Measurements from ENCODE around the gene SV2C.
"Not testable (repeated sequence)": the region's sequence is repeated elsewhere in the genome, so short reads cannot be mapped to it uniquely, and the experiment has no call there.

SV2C gene

GRCh38 chr5:76257897-76258296 lies 174.7 kb downstream of the SV2C start:
- no peak for DNase-seq

GRCh38 chr5:76264681-76265080 lies 181.5 kb downstream of the SV2C start:
- no peak for DNase-seq

DNA sequence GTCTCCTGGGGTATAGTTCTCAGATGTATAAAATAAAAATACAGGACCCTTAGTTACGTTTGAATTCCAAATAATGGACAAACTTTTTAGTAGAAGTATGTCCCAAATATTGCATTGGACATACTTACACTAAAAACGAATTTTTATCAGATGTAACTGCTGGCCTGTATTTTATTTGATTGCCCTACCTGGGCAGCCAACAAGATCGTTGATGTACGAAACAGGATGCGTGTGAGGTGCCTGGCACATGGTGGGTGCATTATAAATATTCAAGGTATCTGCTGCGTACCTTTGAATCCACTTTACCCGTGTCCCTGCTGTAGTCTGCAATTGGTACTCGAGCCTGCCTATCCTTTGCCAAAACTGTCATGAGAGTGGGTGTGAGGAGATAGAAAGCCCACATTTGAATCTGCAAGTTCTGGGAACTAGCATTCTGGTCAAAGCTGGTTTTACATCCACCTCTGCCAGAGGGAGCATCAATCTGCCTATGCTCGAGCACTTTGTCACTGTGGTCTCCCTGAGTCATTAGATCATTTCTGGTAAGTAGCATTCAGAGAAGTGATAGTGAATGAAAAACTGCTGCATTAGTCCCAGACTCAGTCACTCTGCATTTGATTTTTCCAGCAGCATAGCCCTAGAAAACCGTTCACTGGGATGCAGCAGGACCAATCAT lies 186.2 kb downstream of the SV2C start:
- DNase-seq = no peak

GRCh38 chr5:76269932-76270610 lies 186.9 kb downstream of the SV2C start:
- no peak for DNase-seq

DNA sequence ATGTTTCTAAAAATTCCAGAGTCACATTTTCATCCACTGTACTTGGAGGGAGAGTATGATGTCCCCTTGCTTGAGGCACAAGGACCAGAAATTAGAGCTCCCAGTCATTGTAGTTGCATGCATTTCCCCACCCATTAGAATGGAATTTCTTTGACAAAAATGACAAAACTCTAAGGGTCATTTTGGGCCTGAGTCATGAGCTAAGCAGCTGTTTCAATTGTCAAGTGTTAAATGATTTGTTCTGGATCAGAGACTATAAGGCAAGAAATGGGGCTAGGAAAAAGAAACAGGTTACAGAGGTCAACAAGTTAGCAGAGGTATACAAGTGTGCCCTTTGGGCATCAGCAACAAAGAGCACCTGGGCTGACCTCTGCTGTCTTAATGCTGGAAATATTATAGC lies 188.7 kb downstream of the SV2C start:
- DNase-seq = no peak

DNA sequence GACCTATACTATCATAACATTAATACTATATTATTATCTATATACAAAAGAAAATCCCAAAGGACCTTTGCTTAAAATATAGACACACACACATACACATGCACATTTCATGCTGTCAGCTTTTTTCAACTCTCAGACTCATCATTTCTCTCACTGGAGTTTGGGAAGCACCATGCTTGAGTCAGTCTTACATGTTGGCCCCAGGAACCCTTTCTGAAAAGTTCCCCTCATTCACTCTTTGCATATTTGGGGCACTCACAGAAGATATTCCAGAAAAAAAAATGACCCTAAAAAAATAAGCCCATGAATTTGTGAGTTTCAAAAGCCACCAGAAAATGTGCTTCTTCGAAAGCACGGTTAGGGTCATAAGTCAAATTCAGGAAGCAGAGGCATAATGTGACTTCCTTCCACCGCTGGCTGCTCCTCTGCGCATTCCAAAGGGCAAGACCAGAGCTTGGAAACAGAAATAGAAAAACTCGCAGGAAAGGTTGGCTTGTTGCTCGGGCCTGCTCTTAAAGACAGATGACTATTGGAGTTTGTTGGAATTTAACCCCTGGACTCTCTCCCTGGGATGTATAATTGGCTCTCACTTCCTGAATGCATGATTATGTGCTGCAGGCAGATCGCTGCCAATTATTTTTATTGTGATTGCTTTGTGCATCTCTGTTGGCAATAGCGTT lies 190.2 kb downstream of the SV2C start:
- DNase-seq = no peak

DNA sequence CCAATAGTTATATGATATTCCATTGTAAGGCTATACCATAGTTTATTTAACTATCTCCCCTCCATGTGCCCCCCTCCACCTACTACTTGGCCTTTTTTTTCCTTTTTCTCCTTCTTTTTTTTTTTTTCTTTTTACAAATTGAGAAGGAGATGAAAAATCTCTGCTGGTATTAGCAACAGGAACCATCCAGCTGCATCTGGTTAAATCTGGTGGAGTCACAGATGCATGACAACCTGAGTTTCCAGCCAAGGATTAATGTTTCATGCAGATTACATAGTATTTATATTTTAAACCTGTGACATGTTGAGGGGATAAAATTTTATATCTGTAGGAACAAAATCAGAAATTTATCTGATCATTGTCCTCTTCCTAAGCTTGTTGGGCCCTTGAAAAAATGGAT lies 191.4 kb downstream of the SV2C start:
- DNase-seq = no peak

- DNase-seq = no peak
Measured at GRCh38 chr5:76277736-76278135, 194.6 kb downstream of the SV2C start.

DNA sequence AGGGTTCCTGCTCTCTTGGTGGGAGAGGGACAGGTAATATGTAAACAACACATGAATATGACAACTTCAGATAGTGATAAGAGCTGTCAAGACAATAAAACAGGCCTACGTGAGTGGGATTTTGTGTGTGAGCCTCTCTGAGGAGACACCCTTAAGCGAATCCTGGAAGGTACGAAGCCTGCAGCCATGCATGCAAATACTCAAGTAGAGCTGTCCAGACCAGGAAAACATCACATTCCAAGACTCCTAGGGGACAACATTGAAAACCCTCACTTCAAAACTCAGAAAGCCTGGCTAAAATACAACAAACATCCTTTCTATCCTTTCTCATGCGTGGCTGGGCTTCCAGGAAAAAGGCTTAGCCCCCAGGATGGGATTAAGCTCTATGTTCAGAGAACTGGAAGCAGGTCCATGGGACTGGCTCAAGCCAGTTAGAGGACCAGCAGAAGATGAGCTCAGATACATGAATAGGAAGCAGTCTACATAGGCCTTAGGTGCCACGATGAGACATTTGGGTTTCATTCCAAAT lies 195.1 kb downstream of the SV2C start:
- no peak for DNase-seq

GRCh38 chr5:76280494-76280893 lies 197.3 kb downstream of the SV2C start:
- DNase-seq = no peak

GRCh38 chr5:76283670-76284069 lies 200.5 kb downstream of the SV2C start:
- DNase-seq = no peak

DNA sequence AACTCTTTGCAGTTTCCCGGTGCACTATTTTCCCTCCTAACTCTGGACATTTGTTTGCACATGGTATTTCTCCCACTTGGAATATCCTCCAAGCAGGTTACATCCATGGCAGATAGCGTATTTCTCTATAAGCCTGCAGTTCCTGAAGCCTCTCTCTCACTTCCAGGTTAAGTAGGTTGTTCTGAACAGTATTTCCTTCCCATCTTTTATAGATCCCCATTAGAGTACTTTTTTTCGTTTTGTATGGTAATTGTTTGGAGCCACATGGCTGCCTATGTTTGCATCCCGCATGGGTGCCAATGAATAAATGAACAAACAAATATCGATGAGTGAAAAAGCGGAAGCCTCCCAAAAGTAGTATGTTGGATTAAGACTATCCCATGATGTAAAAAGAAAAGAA lies 206.5 kb downstream of the SV2C start:
- no peak for DNase-seq

- no peak for DNase-seq
Measured at GRCh38 chr5:76290321-76290757, 207.2 kb downstream of the SV2C start.

- DNase-seq = no peak
Measured at GRCh38 chr5:76291305-76292077, 208.3 kb downstream of the SV2C start.

DNA sequence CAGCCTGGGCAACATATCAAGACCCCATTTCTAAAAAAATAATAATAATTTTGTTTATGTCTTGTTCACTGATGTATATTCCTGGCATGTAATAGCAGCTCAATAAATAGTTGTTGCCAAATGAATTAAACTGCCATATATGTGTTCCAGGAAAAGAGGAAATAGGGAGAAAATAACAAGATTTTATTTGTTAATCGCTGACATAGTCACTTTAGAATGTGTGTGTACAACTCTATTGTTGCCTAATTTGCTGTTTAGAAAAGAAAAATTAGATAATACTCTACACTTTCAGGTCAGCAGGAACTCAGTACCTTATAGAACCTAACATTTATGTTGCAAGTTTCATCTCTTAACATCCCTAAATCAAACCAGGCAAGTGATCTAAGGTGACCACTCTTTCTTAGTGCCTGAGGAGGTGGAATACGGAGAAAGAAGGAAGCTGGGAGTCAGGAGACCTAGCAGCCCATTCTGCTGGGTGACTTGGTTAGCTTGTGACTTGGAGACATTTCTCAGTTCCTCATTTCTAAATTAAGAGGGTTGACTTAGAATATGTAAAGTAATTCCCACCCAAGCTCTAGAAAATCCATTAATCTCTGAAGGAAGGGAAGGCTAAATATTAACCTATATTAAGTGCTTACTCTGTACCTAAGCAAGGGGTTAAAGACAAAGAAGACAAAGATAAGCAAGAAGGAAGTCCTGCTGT lies 209.6 kb downstream of the SV2C start:
- no peak for DNase-seq

GRCh38 chr5:76294573-76294972 lies 211.4 kb downstream of the SV2C start:
- no peak for DNase-seq

GRCh38 chr5:76298852-76299251 lies 215.7 kb downstream of the SV2C start:
- no peak for DNase-seq

GRCh38 chr5:76299592-76299991 lies 216.4 kb downstream of the SV2C start:
- no peak for DNase-seq

DNA sequence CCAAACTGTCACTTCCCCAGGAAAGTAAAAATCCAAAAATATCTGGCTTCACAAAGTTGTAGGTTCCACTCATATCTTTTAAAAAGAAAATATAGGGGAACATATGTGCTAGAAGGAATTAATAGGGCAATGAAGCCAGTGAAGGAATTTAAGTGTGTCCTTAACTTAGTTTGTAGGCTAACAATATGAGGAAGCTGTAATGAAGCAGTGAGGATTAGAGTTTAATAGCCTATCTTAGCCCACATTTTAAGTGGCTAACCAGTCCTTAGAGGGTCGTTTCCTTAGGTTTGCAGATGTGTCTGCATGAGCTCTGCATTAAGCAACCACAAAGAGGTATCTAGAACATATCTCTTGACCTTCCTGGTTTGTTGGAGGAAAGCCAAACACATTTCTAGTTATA lies 218.7 kb downstream of the SV2C start:
- DNase-seq = not testable (repeated sequence)

GRCh38 chr5:76302661-76303060 lies 219.5 kb downstream of the SV2C start:
- DNase-seq = not testable (repeated sequence)

- no peak for DNase-seq
Measured at GRCh38 chr5:76303921-76304320, 220.7 kb downstream of the SV2C start.

- DNase-seq = no peak
Measured at GRCh38 chr5:76305269-76305668, 222.1 kb downstream of the SV2C start.

DNA sequence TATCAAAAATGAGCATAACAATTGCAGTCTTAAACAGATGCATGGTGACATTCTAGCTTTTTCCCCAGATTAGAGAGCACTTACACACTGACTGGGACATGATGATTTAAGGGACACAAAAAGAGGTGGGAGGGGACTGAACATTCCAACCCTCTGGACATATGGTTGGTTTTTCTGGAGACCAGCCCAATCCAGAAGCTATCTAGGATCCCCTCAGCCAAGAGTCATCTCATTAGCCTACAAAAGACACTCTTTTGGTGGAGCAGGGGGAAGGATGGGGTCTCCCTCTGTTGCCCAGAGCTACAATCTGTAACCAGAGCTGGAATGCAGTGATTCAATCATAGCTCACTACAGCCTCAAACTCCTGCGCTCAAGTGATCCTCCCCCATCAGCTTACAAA lies 222.6 kb downstream of the SV2C start:
- DNase-seq = no peak
